ENCODE results near the gene ZNF714. TPM values are rescaled to one million over a fixed set of nuclear protein-coding genes. Genes with fewer than 3 reads are reported as not detected.

The ZNF714 gene
- total RNA-seq, 2 donors from 2014 or later: 19.5 to 27.7 TPM

DNA sequence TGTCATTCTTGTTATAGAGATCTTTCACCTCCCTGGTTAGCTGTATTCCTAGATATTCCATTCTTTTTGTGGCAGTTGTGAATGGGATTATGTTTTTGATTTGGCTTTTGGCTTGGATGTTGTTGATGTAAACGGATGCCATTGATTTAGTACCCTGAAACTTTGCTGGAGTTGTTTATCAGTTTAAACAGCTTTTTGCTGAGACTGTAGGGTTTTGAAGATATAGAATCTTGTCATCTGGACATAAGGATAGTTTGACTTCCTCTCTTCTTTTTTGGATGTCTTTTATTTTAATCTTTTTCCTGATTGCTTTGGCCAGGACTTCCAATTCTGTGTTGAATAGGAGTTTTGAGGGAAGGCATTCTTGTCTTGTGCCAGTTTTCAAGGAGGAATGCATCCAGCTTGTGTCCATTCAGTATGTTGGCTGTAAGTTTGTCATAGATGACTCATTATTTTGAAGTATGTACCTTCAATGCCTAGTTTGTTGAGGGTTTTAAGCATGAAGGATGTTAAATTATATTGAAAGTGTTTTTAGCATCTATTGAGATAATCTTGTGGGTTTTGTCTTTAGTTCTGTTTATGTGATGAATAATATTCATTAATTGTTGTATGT lies 76.6 kb downstream of the ZNF714 start:
- 89% methylated on average over 1 of the region's 1 CpG for WGBS

DNA sequence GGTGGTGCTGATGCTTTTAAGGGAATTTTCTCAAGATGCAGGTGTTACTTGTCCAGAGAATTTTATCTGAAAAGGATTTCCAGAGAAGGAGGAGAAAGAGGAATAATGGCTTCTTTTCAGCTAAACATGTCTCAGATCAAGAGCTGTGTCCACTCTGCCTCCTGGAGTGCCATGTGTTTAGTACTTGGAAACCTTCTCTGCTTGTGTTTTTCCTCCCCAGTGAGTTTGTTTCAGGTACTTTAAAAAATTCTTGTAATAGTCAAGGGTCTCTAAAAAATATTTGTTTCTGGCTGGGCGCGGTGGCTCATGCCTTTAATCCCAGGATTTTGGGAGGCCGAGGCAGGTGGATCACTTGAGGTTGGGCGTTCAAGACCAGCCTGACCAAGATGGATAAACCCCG lies 82.5 kb downstream of the ZNF714 start:
- H3K27me3 ChIP-seq (replicated peaks; ENCODE audit: insufficient read depth): no peaks in the 10 kb centered on the region
- no peaks in the 10 kb centered on the region for H3K9me3 ChIP-seq
- no peak overlapping the region for H3K4me3 ChIP-seq
- intact Hi-C loops (cut with DNase I): no loop called here
- no peaks in the 10 kb centered on the region for H3K4me1 ChIP-seq (replicated peaks)
- 97% methylated on average over 5 of the region's 5 CpGs for whole genome bisulfite sequencing
- no peak for DNase-seq (ENCODE audit: low spot score)
- no peak overlapping the region for H3K27ac ChIP-seq
- H3K36me3 ChIP-seq: peaks cover 0 to under 1% of the 10 kb centered on the region in 2 donors
- TF ChIP-seq POLR2A (IDR thresholded peaks at IDR 0.05) (no peak), POLR2AphosphoS5 (IDR thresholded peaks at IDR 0.05) (no peak)
- TF ChIP-seq, protein P1, sequence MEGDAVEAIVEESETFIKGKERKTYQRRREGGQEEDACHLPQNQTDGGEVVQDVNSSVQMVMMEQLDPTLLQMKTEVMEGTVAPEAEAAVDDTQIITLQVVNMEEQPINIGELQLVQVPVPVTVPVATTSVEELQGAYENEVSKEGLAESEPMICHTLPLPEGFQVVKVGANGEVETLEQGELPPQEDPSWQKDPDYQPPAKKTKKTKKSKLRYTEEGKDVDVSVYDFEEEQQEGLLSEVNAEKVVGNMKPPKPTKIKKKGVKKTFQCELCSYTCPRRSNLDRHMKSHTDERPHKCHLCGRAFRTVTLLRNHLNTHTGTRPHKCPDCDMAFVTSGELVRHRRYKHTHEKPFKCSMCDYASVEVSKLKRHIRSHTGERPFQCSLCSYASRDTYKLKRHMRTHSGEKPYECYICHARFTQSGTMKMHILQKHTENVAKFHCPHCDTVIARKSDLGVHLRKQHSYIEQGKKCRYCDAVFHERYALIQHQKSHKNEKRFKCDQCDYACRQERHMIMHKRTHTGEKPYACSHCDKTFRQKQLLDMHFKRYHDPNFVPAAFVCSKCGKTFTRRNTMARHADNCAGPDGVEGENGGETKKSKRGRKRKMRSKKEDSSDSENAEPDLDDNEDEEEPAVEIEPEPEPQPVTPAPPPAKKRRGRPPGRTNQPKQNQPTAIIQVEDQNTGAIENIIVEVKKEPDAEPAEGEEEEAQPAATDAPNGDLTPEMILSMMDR (IDR thresholded peaks at IDR 0.05): no peak

More for the DNA sequence above, 76.6 kb downstream of the ZNF714 start:
- no peaks in the 10 kb centered on the region for H3K4me1 ChIP-seq (replicated peaks)
- TF ChIP-seq POLR2A (IDR thresholded peaks at IDR 0.05): no peak
- TF ChIP-seq, protein P1 (IDR thresholded peaks at IDR 0.05): no peak
- no peak for TF ChIP-seq POLR2AphosphoS5 (IDR thresholded peaks at IDR 0.05)
- H3K9me3 ChIP-seq: no peaks in the 10 kb centered on the region
- H3K4me3 ChIP-seq: no peak overlapping the region
- H3K36me3 ChIP-seq: no peaks in the 10 kb centered on the region
- intact Hi-C loops (cut with DNase I): no loop called here
- H3K27me3 ChIP-seq (replicated peaks; ENCODE audit: insufficient read depth): no peaks in the 10 kb centered on the region
- DNase-seq (ENCODE audit: low spot score): no peak
- H3K27ac ChIP-seq: no peak overlapping the region

GRCh38 chr19:21166436-21166835 lies 84.4 kb downstream of the ZNF714 start:
- no peak overlapping the region for H3K4me3 ChIP-seq
- no peak for TF ChIP-seq POLR2AphosphoS5 (IDR thresholded peaks at IDR 0.05)
- TF ChIP-seq, protein P1 (IDR thresholded peaks at IDR 0.05): no peak
- no peak for TF ChIP-seq POLR2A (IDR thresholded peaks at IDR 0.05)
- no peaks in the 10 kb centered on the region for H3K9me3 ChIP-seq
- no peak for DNase-seq (ENCODE audit: low spot score)
- intact Hi-C loops (cut with DNase I): no loop called here
- no peak overlapping the region for H3K27ac ChIP-seq
- WGBS: 53% methylated on average over 2 of the region's 2 CpGs
- no peaks in the 10 kb centered on the region for H3K27me3 ChIP-seq (replicated peaks; ENCODE audit: insufficient read depth)
- H3K4me1 ChIP-seq (replicated peaks): no peaks in the 10 kb centered on the region
- H3K36me3 ChIP-seq: peaks cover 0 to 6% of the 10 kb centered on the region in 2 donors

Small RNA genes lying within 50 kb of the gene (small RNA-seq; reads per million reads assigned to genes)
- 0.09 to 0.10 reads per million in 2 donors for gene RNA5SP469

Other genes starting within 250 kb of the ZNF714 start
- 10 to 100 TPM; 10.9 to 23.5 TPM for gene ZNF85, start 159.0 kb upstream of the ZNF714 start, total RNA-seq
- 10 to 100 TPM in 1 of 2 donors, 1 to 10 TPM in 1; 9.3 to 11.9 TPM for gene ZNF430, start 61.5 kb upstream of the ZNF714 start, total RNA-seq
- 10 to 100 TPM; 12.7 to 54.7 TPM for gene ZNF431, start 59.8 kb downstream of the ZNF714 start, total RNA-seq
- gene ZNF708, start 247.2 kb downstream of the ZNF714 start, total RNA-seq: 10 to 100 TPM; 15.2 to 20.0 TPM

Data from prostate gland (tissue), 2 donors.